Hematopoietic multipotent progenitor cell treated with erythropoietin and hydrocortisone succinate and interleukin-3 and kit ligand, for 4 days (in vitro differentiated cells): Measurements from ENCODE around the gene SEC22A.

Experiments
- DNase-seq: peaks from one replicate; pipeline ENCODE4 v3.0.0-alpha.2; 2015

Gene SEC22A

GRCh38 chr3:123311201-123311600 is 109.5 kb downstream of the SEC22A start:
- DNase-seq = no peak

- DNase-seq = no peak
Observed at GRCh38 chr3:123312331-123313265, 110.9 kb downstream of the SEC22A start.

DNA sequence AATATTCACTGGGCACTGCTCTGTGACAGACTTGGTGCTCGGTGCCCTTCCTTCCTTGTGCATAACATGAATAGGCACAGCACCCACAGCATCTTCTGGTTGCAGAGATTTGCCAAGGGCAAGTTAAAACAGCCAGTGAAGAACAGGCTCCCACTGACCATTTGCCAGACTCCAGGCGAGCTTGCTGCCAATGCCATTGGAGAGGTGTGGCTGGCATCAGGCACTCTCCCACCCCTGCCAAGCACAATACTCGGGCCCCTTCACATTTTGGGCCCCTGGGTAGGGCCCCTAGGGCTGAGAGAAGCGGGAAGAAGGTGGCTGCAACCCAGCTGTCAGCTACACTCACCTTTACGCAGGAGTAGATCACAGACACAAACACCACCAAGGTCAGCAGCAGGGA is 112.1 kb downstream of the SEC22A start:
- DNase-seq = no peak

DNA sequence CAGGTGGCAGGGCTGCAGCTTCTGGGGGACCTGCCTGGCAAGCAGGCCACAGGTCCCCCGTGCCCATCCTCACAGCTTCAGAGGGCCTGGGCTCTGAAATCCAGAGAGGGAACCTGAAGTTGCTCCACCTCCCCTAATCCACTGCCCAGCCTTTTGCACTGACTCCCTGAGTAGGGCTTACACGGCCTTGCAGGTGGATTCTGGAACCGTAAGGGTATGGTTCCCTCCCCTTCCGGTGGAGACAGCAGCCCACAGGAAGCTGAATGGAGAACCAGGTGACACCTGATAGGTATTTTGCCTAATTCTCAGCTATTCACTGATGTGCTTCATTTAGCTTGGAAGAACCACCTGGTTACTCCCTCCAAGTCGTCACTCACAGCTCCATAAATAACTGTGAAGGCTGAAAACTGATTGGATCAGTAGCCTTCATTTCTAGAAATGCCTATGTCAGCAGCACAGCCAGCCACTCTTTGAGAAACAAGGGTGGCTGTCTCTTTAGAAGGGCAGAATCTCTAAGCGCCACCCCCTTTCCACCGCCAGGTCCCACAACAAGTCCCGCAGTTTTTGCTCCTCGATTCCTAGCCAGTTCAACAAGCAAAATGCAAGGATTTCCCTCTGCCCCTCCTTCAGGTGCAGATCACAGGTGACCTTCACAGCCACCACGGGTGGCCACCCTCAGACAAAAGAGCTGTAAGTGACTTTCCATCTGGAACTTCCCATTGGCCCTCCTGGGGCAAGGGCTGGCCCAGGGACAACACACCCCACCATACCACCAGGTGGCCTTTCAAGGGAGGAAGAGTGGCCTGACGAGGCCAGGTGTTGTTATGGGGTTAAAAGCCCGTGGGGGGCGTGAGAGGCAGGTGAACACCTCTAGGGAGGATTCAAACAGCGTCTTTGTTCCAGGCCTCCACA is 112.9 kb downstream of the SEC22A start:
- no peak for DNase-seq

- no peak for DNase-seq
Observed at GRCh38 chr3:123315271-123315595, 113.5 kb downstream of the SEC22A start.

GRCh38 chr3:123317716-123318115 is 116.0 kb downstream of the SEC22A start:
- DNase-seq = no peak

- peak; percentile 11 for DNase-seq
Observed at GRCh38 chr3:123318374-123318773, 116.6 kb downstream of the SEC22A start.

DNA sequence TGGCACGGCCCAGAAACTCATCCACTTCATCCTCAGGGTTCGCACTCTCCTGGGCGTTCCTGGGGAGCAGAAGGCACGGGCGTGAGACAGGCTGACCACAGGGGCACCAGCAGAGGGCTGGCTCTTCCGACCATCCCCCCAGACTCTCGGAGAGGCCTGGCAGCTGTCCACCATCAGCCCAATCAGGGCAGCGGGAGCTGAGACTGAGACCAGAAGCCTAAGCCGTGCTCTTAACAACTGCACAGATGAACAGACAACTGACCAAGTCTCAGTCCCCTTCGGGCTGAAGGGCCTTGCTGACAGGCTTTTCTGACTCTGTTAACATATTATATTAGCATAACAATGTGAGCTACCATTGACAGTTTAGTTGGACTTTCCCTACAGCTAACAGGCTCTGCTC is 118.0 kb downstream of the SEC22A start:
- DNase-seq = no peak

GRCh38 chr3:123320221-123320620 is 118.5 kb downstream of the SEC22A start:
- DNase-seq = no peak

DNA sequence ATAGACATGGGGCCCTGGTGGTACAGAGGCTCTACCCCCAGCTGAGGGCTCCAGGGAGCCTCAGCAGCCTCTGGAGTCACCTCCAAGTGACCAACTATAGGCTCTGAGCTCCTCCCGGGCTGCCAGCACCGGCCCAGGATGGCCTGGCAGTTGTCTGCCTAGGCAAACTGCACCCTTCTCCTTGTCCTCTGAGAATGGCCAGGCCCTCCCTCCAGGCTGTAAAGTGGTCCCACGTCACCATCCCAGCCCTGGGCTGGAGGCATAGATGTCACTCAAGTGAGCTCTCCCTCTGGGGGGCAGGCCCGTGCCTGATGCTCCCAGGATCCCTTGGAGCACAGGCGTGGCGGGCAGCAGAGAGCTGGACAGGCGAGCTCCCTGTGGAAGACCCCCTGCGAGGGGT is 120.1 kb downstream of the SEC22A start:
- no peak for DNase-seq

DNA sequence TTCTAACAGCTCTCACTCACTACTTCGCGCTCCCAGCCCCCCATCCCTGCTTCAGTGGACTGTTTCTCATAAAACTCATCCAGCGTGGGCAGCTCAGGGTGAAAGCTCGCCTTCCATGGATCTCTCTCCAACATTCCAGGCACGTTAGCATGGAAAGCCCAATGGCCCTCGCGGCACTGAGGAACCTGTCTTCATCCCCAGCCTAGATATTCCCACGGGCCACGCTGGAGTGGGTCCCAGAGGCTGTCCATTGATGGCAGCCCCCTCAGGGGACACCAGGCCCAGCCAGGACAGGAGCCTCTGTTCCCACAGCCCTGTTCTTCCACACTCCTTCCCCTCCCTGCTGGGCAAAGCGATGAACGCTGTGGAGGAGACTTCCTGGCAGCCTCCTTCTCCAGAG is 121.1 kb downstream of the SEC22A start:
- no peak for DNase-seq
